HG02973 (cell line): ENCODE measurements around the gene FASTK.
"Not testable (repeated sequence)": the region's sequence is repeated elsewhere in the genome, so short reads cannot be mapped to it uniquely, and the experiment has no call there.

Experiments
- ATAC-seq: cut with Tn5 transposase; IDR thresholded peaks from one replicate; pipeline ENCODE4 v1.9.1; 2021; ENCODE audit warnings: moderate library complexity; ENCODE audit not compliant: unreplicated experiment

Gene FASTK

GRCh38 chr7:151053751-151054150, 26.9 kb downstream of the FASTK start:
- ATAC-seq: no peak

- no peak for ATAC-seq
Measured at GRCh38 chr7:151053096-151053495, 27.5 kb downstream of the FASTK start.

DNA sequence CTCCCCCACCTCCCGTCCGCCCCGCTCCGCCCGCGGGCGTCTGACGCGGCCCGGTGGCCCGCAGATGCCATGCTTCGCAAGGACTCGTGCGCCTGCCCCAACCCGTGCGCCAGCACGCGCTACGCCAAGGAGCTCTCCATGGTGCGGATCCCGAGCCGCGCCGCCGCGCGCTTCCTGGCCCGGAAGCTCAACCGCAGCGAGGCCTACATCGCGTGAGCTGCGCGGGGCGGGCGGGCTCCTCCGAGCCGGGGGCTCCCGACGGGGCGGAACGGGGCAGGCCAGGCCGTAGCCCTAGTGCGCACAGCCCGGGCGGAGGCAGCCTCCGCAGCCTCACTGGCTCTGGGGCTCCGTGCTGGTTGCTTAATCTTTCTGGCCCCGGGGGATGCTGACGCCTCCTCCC, 29.5 kb downstream of the FASTK start:
- no peak for ATAC-seq

DNA sequence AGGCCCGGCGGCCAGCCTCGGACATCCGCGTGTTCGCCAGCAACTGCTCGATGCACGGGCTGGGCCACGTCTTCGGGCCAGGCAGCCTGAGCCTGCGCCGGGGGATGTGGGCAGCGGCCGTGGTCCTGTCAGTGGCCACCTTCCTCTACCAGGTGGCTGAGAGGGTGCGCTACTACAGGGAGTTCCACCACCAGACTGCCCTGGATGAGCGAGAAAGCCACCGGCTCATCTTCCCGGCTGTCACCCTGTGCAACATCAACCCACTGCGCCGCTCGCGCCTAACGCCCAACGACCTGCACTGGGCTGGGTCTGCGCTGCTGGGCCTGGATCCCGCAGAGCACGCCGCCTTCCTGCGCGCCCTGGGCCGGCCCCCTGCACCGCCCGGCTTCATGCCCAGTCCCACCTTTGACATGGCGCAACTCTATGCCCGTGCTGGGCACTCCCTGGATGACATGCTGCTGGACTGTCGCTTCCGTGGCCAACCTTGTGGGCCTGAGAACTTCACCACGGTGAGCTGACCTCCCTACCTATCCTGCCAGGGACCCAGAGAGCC, 31.6 kb downstream of the FASTK start:
- ATAC-seq: no peak

DNA sequence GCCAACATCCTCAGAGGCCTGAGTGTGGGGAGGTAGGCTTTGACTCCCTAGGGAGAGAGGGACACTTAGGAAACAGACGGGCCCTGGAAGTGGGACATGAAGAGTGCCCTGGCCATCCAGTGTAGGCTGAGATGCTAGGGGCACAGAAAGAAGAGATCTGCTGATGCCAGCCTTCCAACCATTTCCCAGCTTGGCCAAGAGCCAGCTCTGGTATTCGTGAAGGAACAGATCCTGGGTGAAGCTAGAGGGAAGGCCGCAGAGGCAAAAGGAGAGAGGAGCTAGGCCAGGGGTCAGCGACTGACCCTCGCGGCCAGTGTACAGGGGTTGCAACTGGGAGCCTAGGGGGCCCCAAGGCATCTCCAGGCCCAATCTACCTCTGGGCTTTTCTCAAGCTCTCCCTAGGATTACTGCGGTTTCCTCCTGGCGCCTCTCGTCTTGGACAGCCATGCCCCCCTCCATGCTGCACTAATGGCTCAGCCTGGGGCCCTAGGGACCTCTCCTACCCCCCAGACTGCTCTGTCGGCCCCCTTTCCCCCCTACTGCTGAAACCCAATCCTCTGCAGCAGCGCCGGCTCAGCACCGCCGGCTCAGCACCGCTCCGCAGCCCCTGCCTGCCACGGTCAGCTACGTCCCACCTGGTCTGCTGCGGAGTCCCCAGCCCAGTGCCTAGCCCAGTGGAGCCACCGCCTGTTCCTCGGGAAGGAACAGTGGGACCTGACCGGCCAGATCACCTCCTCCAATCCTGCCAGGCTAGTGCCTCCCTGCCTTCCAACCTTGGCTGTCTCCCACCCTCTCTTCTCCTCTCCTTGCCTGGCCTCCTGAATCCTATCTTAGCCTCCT, 32.4 kb downstream of the FASTK start, which contains the start of gene ASIC3:
TSS of gene ASIC3 (plus strand) at position 556 of the 840 bp plus-strand sequence. CDS start 355 bp downstream, outside the sequence.
- no peak for ATAC-seq

DNA sequence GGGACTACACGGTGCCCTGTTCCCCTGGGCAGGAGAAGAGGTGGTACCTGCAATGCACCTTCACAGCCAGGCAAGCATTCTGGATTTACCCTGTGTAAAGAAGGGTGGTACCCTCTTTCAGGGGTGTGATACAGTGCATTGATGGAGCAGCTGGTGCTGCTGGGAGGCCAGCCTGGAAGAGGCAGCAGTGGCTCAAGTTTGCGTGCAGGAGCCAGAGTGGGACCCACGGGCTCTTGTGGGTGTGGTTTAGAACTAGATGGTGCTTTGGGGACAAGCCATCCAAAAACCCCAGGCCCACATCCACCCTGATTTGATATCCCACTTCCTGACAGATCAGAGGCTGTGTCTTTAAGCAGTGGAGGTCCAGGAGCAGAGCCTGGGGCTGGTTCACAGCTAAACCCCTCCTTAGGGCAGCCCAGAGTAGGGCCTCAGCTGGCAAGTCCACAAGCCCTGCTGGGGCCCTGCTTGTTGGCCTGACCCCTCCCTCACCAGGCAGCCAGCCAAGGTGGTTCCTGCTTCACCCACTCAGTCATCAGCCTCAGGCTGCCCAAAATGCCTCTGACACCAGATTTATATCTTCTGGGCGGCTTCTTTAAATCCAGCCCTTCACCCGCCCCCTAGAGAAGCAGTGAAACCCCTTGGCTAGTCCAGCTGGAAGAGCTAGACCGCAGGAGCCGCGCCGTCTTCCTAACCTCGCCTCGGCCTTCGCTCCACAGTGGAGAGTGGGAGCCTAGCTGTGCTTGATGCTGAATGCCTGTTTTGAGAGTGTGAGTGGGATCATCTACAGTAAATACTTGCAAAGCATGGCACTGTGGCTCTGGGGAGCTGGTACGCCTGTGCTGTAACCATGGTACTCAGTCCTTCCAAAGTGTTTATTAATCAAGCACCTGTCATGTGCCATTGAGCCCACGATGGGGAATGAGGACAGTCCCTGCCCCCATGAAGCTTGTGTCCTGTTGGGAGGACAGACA, 33.7 kb downstream of the FASTK start:
- ATAC-seq: no peak

- ATAC-seq: no peak
Measured at GRCh38 chr7:151045967-151046366, 34.6 kb downstream of the FASTK start.

GRCh38 chr7:151045262-151045661, 35.3 kb downstream of the FASTK start:
- no peak for ATAC-seq

- ATAC-seq: no peak
Measured at GRCh38 chr7:151043959-151044358, 36.6 kb downstream of the FASTK start.

GRCh38 chr7:151043449-151043848, 37.2 kb downstream of the FASTK start:
- ATAC-seq: not testable (repeated sequence)

- no peak for ATAC-seq
Measured at GRCh38 chr7:151040616-151041375, 39.8 kb downstream of the FASTK start.

GRCh38 chr7:151039850-151040548, 40.6 kb downstream of the FASTK start:
- ATAC-seq: no peak

GRCh38 chr7:151038951-151039849, 41.4 kb downstream of the FASTK start:
- ATAC-seq: no peak

GRCh38 chr7:151035902-151036301, 44.7 kb downstream of the FASTK start:
- no peak for ATAC-seq

DNA sequence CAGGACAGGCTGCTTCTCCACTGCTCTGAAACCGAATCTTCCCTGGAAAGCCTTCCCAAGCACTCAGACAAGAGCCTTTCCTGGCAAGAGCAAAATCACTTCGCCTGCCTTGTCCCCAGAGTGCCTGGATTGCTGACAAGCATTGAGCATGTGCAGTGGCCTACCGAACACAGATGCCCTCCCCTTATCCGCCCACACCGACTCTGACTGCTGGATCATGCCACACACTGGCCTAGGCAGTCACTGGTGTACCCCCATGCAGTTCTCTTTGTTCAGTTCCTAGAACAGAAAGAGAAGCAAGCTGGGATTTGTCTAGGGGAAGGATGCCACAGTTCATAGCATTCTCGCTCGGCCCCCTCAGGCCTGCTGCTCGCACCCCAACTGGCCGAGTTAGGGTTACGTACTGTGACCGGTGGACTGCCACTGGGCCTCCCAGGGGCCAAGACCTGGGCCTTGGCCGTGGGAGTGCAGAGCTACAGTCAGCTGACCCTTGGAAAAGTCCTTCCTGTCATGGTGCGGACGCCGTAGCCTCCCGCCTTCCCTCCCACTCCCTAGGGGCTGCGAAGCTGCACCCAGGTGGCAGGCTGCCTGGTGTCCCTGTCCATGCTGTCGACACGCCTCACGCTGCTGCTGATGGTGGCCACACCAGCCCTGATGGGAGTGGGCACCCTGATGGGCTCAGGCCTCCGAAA, 45.4 kb downstream of the FASTK start:
- no peak for ATAC-seq

GRCh38 chr7:151034312-151035025, 46.1 kb downstream of the FASTK start:
- no peak for ATAC-seq

GRCh38 chr7:151033864-151034249, 46.8 kb downstream of the FASTK start:
- no peak for ATAC-seq
